ENCODE data around the gene TTR. TPM values are rescaled to one million over a fixed set of nuclear protein-coding genes. Genes with fewer than 3 reads are reported as not detected.

Gene TTR
- total RNA-seq, 1 donor from 2014 or later = not detected

DNA sequence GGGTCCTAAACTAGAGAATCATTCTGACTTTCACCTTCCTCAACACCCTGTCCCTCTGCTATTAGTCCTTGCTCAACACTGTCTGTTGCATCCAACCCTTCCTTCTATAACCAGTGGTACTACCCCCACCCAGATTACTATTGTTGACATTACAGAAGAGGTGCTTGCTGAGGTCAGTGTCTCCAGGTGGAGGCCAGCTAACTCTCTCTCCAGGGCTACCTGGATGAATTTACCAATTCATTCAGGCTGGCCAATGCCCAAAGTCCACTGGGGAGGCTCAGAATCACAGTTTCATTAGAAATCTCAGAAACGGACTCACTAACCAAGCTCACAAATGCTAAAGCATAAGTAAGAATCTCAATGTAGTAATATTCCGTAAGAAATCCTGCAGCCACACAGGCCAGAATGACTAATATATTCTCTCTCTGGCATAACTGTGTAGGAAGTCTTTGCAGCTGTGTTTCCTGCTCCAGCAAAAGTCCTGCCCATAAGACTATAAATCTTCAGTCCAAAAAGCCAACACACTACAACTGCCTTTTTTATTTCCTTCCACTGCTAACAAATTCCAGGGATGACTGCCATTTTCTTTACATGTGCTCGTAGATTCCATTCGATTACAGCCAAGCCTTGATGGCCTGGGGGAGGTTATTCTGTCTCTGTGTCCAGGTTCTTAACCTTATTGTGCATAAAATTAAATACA, 10.0 kb upstream of the TTR start:
- no peak for DNase-seq

DNA sequence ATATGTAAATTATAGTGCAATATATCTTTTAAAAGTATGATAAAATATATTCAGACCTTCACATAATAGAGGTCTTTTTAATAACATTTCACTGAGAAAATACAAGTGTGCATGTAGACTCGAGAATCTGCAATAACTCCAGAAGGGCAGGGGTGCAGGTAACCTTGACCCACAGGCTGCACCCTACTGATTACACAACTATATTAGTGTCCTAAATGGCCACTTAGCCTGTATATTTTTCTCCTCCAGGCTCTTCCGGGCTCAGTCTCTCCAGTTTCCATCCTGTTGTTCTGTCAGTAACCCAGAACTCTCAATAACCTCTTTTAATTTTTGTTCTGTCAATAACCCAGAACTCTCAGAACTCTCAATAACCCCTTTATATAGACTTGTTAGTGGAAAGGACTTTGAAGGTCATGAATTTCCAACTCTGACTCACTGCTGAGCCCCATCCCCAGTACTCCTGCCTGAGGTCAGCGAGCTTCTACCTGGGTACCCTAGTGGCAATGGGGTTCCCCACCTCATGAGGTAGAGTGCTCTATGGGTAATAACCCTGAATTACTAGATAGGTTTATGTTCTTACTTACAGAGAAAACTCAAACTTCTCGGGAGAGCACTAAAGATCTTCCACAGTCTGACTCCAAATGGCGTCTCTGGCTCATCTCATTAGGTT, 8.4 kb upstream of the TTR start:
- DNase-seq = no peak

DNA sequence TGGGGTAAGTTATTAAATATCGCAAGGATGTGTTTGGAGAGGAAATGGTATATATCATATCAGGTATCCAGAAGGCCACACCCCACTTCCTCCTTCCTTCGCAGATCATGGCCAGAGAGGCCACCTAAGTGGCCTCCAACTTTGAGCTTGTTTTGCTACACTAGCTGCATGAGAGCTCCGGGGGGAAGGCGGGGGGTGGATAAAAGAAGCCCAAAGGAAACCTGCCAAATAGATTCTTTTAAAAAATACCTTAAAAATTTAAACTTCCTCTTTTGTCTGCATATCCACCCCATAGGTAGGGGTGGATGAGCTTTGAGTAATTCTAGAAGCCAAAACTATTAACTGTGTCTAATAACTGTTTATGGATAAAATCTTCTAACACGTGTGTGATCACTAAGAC, 5.7 kb upstream of the TTR start:
- DNase-seq = no peak

DNA sequence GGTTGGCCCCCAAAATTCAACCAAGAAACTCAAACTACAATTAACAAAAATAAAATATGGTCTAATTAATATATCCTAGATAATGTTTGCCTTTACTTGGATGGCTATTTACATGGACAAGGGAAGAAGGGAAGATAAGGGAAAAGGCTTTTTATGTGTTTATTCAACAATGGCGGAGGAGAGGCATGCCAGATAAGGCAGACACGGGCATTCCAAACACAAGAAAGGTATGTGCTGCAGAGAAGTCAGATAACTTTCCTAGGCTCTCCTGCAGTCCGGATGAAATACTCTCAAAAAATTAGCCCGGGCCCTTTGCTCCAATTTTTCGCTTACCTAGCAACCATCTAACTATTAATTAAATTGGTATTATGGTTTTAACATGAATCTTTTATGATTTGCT, 5.1 kb upstream of the TTR start:
- DNase-seq = no peak

DNA sequence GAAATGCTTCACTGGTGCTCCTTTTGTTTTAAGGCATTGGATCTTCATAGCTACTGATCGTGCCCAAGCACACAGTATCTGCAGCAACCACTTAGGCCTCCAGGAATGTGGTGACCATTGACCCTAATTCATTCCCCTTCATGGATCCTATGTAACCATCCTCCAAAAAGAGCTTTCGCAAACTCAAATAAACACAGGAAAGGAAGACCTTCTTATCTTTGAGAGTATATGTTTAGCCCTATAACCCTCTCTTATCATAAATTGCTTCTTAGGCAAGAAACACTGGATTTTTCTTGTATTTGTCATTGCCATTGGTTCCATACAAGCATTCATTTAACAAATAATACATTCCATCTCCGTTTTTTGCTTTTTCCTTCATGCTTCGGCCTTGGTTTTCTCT, 4.1 kb upstream of the TTR start:
- no peak for DNase-seq

DNA sequence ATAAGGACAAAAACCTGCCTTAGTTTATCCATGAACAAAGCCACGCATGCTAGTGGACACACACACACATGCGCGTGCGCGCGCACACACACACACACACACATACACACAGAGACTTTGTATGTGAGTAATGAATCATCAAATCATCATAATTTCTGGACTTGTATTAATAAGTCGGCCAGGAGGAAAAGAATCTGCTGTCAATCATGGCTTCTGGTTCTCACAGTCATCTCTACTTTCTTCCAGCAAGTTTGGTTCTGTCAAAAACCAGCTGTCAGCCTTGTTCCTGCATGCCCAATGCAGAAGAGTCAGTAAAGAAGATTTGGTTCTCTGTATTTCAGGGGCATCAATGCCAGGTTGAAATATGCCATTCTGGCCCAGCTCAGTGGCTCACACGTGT, 1.1 kb upstream of the TTR start:
- DNase-seq = no peak

DNA sequence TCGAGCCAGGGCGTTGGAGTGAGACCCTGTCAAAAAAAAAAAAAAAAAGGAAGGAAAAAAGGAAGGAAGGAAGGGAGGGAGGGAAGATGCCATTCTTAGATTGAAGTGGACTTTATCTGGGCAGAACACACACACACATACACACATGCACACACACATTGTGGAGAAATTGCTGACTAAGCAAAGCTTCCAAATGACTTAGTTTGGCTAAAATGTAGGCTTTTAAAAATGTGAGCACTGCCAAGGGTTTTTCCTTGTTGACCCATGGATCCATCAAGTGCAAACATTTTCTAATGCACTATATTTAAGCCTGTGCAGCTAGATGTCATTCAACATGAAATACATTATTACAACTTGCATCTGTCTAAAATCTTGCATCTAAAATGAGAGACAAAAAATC, 564 bp upstream of the TTR start:
- DNase-seq = no peak

DNA sequence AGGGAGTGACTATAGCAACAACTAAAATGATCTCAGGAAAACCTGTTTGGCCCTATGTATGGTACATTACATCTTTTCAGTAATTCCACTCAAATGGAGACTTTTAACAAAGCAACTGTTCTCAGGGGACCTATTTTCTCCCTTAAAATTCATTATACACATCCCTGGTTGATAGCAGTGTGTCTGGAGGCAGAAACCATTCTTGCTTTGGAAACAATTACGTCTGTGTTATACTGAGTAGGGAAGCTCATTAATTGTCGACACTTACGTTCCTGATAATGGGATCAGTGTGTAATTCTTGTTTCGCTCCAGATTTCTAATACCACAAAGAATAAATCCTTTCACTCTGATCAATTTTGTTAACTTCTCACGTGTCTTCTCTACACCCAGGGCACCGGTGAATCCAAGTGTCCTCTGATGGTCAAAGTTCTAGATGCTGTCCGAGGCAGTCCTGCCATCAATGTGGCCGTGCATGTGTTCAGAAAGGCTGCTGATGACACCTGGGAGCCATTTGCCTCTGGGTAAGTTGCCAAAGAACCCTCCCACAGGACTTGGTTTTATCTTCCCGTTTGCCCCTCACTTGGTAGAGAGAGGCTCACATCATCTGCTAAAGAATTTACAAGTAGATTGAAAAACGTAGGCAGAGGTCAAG, 955 bp downstream of the TTR start:
- DNase-seq = no peak

DNA sequence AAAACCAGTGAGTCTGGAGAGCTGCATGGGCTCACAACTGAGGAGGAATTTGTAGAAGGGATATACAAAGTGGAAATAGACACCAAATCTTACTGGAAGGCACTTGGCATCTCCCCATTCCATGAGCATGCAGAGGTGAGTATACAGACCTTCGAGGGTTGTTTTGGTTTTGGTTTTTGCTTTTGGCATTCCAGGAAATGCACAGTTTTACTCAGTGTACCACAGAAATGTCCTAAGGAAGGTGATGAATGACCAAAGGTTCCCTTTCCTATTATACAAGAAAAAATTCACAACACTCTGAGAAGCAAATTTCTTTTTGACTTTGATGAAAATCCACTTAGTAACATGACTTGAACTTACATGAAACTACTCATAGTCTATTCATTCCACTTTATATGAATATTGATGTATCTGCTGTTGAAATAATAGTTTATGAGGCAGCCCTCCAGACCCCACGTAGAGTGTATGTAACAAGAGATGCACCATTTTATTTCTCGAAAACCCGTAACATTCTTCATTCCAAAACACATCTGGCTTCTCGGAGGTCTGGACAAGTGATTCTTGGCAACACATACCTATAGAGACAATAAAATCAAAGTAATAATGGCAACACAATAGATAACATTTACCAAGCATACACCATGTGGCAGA, 3.6 kb downstream of the TTR start:
- DNase-seq = no peak

DNA sequence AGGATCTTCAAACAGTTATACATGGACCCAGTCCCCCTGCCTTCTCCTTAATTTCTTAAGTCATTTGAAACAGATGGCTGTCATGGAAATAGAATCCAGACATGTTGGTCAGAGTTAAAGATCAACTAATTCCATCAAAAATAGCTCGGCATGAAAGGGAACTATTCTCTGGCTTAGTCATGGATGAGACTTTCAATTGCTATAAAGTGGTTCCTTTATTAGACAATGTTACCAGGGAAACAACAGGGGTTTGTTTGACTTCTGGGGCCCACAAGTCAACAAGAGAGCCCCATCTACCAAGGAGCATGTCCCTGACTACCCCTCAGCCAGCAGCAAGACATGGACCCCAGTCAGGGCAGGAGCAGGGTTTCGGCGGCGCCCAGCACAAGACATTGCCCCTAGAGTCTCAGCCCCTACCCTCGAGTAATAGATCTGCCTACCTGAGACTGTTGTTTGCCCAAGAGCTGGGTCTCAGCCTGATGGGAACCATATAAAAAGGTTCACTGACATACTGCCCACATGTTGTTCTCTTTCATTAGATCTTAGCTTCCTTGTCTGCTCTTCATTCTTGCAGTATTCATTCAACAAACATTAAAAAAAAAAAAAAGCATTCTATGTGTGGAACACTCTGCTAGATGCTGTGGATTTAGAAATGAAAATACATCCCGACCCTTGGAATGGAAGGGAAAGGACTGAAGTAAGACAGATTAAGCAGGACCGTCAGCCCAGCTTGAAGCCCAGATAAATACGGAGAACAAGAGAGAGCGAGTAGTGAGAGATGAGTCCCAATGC, 4.6 kb downstream of the TTR start:
- peak; percentile 39 for DNase-seq

DNA sequence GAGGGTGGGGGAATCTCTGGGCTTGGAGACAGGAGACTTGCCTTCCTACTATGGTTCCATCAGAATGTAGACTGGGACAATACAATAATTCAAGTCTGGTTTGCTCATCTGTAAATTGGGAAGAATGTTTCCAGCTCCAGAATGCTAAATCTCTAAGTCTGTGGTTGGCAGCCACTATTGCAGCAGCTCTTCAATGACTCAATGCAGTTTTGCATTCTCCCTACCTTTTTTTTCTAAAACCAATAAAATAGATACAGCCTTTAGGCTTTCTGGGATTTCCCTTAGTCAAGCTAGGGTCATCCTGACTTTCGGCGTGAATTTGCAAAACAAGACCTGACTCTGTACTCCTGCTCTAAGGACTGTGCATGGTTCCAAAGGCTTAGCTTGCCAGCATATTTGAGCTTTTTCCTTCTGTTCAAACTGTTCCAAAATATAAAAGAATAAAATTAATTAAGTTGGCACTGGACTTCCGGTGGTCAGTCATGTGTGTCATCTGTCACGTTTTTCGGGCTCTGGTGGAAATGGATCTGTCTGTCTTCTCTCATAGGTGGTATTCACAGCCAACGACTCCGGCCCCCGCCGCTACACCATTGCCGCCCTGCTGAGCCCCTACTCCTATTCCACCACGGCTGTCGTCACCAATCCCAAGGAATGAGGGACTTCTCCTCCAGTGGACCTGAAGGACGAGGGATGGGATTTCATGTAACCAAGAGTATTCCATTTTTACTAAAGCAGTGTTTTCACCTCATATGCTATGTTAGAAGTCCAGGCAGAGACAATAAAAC, 6.5 kb downstream of the TTR start:
- DNase-seq = no peak

DNA sequence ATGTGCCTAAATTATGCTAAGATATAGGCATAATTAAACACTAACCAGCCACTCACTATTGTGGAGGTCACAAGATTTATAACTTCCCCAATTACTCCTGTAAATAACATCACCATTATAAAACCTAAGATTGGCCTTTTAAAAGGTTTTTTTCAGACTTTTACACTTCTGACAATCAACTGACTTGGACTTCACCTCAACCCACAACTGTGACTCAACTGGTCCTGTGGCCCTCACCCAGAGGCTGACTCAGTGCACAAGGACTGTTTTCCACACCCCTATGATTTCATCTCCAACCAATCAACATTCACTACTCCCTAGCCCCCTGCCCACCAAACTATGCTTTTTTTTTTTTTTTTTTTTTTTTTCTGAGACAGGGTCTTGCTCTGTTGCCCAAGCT, 11.6 kb downstream of the TTR start:
- no peak for DNase-seq

DNA sequence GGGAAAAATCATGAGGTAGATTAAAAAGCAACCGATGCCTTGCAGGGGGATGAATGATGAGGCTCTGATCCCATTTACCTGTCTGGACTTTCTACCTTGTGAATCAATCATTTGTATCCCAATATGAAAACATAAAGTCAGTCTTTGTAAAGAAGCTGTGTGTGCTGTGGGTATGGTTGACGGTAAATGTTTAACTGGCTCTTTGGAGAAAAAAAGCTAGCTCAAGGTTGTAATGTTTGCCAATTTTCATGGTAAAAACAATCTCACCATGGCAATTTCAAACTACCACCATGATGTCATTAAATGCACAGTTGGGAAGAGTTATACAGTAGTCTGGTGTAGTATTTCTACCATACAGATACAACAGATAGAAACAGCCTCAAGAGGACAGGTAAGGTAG, 14.6 kb downstream of the TTR start:
- no peak for DNase-seq

DNA sequence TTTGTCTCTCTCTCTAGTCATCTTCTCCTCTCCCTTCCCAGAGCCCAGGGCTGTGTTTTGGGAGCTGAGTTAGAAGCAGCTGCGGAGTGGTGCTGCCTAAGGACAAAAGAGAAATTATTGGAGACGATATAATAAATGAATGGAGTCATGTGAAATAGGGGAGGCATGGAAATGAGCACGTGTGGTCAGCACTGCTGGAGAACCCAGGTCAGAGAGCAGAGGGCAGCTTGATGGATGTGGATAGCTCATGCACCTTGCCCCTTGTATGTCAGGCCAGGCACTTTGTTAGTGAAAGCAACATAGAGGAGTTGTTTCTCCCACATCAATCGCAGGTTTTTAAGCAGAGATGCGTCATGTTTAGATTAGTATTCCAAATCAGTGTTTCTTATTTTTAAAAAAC, 15.7 kb downstream of the TTR start:
- DNase-seq = no peak

DNA sequence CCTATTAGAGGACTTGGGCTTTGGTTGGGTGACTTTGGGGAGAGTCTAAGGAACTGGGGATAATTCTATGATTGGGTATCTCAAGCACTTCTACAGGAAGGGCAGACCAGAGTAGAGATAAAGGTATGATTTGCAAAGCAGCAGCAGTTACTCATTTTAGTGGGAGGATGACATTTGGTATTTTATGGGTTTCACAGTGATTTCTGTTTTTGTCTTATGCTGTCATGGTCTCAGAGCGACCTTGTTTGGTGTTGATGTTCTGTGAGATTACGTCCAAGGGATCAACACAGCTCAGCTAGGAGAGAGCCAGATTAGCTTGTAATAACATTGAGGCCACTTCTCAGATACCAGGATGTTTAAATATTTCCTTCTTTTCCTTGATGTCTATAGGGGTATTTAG, 18.2 kb downstream of the TTR start:
- DNase-seq = no peak

DNA sequence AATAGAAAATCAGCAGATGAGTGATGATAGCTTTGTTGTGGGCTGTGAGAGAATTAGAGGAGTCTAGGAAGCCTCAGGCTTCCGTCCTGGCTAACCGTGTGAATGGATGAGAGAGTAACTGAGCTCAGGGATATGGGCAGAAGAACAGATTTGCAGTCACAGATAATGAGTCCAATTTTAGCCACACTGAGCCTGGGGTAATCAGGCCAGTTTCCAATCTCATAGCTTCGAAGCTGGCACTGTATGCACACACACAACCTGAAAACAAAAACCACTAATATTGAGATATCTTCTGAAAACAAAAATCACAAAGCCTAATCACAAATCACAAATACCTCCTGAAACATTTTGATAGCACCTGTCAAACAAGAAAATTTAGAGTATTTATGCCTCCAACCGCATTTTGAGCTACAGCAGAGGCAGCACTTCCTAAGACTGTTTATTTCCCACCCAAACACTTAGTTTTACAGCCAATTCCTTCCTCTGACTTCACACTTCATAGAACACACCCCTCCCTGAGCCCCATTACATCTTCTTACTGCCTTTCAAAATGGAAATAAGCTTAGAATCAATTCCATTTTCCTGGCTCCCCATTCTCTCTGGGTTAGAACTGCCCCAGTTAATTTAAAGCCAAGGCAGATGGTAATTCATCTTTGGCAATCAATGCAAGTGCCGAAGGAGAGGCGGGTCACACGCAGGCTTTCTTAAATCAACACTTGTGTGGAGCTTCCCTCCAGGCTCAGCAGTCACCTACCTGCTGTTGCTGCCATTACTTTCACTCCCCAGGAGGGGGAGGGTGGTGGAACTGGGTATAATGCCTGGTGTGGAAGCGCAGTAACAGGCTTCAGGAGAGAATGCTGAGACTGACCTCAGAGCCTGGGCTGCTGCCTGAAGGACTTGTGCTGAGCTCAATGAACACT, 18.9 kb downstream of the TTR start:
- peak; percentile 16 for DNase-seq

DNA sequence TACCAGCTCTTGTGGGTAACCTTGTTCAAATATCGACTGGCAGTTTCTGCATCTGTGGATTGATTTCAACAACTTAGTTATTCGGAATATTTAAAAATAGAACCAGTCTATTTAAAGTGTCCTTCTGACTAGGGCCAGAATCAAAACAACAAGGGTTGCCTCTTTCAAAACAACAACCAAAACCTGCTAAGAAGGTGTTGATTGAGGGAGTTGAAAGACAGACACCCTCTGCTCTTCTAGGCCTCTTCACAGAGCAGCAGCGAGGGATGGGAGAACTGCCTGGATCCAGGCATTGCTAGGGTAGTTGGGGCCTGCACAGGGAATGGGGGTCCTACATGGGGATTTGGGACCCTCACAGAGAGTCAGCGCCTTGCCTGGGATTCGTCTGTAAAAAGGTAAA, 19.8 kb downstream of the TTR start:
- no peak for DNase-seq

DNA sequence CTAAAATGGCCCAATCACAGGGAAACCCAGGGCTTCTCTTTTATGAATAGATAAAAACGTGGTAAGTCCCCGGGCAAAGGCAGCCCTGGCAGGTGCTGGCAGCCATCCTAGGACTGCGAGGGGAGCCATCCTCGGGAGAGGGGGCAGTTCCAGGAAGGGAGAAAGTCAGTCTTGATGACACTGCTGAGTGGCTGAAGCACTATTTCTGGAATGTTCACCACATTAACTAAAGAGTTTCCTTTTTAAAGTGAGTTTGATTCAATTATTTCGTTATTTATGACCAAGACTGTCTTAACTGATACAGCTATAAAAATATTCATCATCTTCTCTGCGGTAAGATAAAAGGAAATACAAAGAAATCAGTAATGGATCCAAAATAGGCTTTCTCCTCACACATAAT, 20.4 kb downstream of the TTR start:
- no peak for DNase-seq

DNA sequence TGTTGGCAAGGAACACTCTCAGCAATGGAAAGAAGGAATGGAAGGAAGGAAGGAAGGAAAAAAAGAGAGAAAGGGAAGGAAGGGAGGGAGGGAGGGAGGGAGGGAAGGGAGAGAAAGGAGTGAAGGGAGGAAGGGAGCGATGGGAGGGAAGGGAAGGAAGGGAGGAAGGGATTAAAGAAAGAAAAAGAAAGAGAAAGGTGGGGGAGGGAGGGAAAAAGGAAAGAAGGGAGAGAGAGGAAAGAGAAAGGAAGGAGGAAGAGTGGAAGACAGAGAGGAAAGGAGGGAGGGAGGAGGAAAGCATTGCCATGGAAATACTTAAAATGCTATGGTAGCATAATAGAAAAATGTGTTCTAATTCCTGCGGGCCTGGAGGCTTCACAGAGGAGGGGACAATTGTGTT, 22.4 kb downstream of the TTR start:
- no peak for DNase-seq

DNA sequence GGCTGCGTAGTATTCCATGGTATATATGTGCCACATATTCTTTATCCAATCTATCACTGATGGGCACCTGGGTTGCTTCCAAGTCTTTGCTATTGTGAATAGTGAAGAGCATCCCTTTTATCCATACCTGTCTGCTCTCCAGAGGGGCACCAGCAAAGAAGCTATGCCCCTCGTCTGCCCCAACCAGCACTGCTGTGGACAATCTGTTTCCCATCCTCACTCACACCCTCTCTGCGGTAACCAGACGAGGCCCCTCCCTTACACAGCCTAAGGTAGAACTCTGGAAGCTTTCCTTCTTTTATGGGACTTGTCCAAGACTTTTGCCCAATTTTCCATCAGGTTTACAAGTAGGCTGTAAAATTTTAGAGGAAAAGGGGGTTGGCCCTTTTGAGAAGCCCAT, 24.9 kb downstream of the TTR start:
- no peak for DNase-seq
